Heart left ventricle (tissue), 13 donors: Measurements from ENCODE around the gene KCNQ1OT1.

Experiments used
- POLR2A ChIP-seq, 2 donors: fragments of 450-650 bp; IDR thresholded peaks; one replicate each; pipeline ENCODE4 v1.6.1; 2017; ENCODE audit warnings: antibody characterized with exemption in 2 of 2, mild to moderate bottlenecking in 2 of 2, moderate library complexity in 2 of 2
- TF ChIP-seq, protein P1 (sequence below), 12 donors: fragments of 200-600 bp; sonication (generic) in 4 of 12; IDR thresholded peaks; one replicate each; pipeline versions ENCODE4 v1.5.0 to v1.8.0; 2018 to 2022; ENCODE audit warnings: antibody characterized with exemption in 12 of 12, mild to moderate bottlenecking in 5 of 12
- donor health status: ischemic (EF 13 %, LVEDD 7.1; RV severe dilation, severe dysfunction).
- donor health status: DM: no; HTN: yes; CAD: no.
- donor health status: DM: no; HTN: no; CAD: no.
- donor health status: ischemic (EF 25% LVEDD 6.9; RV normal size, moderate dysfunction).
- donor health status: ischemic (EF 25% LVEDD 5.7; RV mildly dilated, moderate dysfunction).
- donor health status: ischemic (EF 35%, LVEDD 5.7; RV mildly dilated, moderate dysfunction).
- donor health status: nonischemic (EF 11% LVEDD 7.7; RV severe dilation, severe dysfunction).
- donor health status: DM: yes; HTN: yes; CAD: no.
- donor health status: PGD.
- donor health status: ischemic (EF 29% LVEDD 5.4; RV normal size, mild dysfunction).
- donor health status: nonischemic (EF 23%, LVEDD 6.1; RV moderate dilation, normal function).

DNA sequence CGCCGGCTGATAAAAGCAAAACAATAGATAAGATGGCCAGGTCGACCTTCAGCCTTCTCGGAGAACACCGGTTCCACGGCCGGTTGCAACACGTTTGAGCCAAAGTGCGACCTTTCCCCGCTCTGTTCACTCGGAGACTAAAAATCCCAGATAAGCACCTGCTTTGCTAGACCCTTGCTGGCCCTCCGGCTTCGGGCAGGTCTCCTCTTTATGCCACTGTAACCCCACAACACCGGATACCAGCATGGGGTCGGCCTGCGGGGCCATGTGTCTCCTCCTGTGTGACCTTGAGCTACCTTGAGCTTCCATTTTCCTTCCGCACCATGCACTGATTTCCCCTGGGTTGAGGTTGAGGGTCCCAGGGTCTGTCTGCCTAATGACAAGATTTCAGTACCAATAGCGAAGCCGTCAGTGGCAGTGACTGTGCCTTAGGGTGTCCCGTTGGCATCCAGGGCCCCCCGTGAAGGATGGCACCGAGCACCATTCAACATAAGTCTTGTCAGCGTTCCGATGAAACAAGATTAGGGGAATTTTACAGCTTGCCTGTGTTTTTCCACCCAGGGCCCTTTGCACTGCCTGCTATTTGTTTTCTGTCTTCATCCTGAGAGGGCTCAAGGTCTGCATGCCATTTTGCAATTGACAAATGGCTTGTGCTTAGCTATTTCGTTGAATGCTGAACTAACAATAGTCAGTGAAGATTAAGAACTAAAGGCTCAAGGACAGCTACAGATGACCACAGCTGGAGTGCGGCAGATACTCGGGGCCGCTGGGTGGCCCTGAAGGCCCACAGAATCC lies 136.4 kb downstream of the KCNQ1OT1 start:
- TF ChIP-seq, protein P1, sequence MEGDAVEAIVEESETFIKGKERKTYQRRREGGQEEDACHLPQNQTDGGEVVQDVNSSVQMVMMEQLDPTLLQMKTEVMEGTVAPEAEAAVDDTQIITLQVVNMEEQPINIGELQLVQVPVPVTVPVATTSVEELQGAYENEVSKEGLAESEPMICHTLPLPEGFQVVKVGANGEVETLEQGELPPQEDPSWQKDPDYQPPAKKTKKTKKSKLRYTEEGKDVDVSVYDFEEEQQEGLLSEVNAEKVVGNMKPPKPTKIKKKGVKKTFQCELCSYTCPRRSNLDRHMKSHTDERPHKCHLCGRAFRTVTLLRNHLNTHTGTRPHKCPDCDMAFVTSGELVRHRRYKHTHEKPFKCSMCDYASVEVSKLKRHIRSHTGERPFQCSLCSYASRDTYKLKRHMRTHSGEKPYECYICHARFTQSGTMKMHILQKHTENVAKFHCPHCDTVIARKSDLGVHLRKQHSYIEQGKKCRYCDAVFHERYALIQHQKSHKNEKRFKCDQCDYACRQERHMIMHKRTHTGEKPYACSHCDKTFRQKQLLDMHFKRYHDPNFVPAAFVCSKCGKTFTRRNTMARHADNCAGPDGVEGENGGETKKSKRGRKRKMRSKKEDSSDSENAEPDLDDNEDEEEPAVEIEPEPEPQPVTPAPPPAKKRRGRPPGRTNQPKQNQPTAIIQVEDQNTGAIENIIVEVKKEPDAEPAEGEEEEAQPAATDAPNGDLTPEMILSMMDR (IDR thresholded peaks at IDR 0.05), result no peak
- TF ChIP-seq POLR2A (IDR thresholded peaks at IDR 0.05), result no peak
